CD4-positive, alpha-beta T cell (primary cell): Measurements from ENCODE around the gene WDR93. TPM values are rescaled to one million over a fixed set of nuclear protein-coding genes. Genes with fewer than 3 reads are reported as not detected.

Experiments used
- ATAC-seq: fragments of 200-7000 bp; cut with Tn5 transposase; one replicate; pipeline ENCODE4 v1.10.0; 2022; ENCODE audit warnings: mild to moderate bottlenecking; ENCODE audit not compliant: poor library complexity
- CTCF ChIA-PET: fragments of 350-600 bp; sonication (Branson Sonifier 250); formaldehyde crosslinking; loops from one replicate; lab custom pipeline; 2021; ENCODE audit warnings: antibody characterized with exemption, inconsistent platforms; lab: Charles Lee
- POLR2A ChIA-PET: fragments of 350-600 bp; sonication (Branson Sonifier 250); formaldehyde crosslinking; loops from one replicate; lab custom pipeline; 2021; ENCODE audit warnings: antibody characterized with exemption, inconsistent platforms; lab: Charles Lee
- DNase-seq, 14 experiments: peaks; one replicate each; pipeline ENCODE4 v3.0.0-alpha.2; 2013 to 2020; ENCODE audit warnings: mixed read lengths in 2 of 14
- H3K27ac ChIP-seq, 2 donors: one replicate each; pipeline versions ENCODE4 v1.5.1 to v1.7.0; 2013; ENCODE audit warnings: low read length in 2 of 2, low read depth in 1 of 2, mild to moderate bottlenecking in 1 of 2
- H3K27me3 ChIP-seq, 2 experiments: 1 replicate in 1 of 2; 2 replicates in 1 of 2; pipeline versions ENCODE4 v1.6.1 to v1.7.0; 2013; ENCODE audit warnings: low read length in 2 of 2, control low read depth in 1 of 2, mild to moderate bottlenecking in 1 of 2, moderate library complexity in 1 of 2; ENCODE audit not compliant: insufficient read depth in 2 of 2, control insufficient read depth in 1 of 2
- H3K36me3 ChIP-seq: one replicate; pipeline ENCODE4 v1.6.1; 2013; ENCODE audit warnings: low read length, control low read depth; ENCODE audit not compliant: insufficient read depth
- H3K4me1 ChIP-seq: one replicate; pipeline ENCODE4 v1.6.1; 2013; ENCODE audit warnings: low read length, control low read depth; ENCODE audit not compliant: insufficient read depth
- H3K4me3 ChIP-seq: one replicate; pipeline ENCODE4 v1.5.1; 2013; ENCODE audit warnings: mild to moderate bottlenecking, low read length, moderate library complexity
- H3K9me3 ChIP-seq, 2 experiments: 1 replicate in 1 of 2; 2 replicates in 1 of 2; pipeline versions ENCODE4 v1.6.1 to v1.7.0; 2013; ENCODE audit warnings: low read length in 2 of 2, mild to moderate bottlenecking in 2 of 2, control low read depth in 1 of 2, moderate library complexity in 1 of 2; ENCODE audit not compliant: control insufficient read depth in 1 of 2, insufficient read depth in 1 of 2
- H3K27ac Mint-ChIP-seq: one replicate; pipeline ENCODE4 v1.8.0; 2020; ENCODE audit warnings: mixed read lengths
- H3K27me3 Mint-ChIP-seq: one replicate; pipeline ENCODE4 v1.8.0; 2021; ENCODE audit warnings: mixed read lengths
- H3K36me3 Mint-ChIP-seq: one replicate; pipeline ENCODE4 v1.8.0; 2021; ENCODE audit warnings: low read depth, mixed read lengths
- H3K4me1 Mint-ChIP-seq: one replicate; pipeline ENCODE4 v1.8.0; 2021; ENCODE audit warnings: low read depth, mixed read lengths
- H3K4me3 Mint-ChIP-seq: one replicate; pipeline ENCODE4 v1.8.0; 2020; ENCODE audit warnings: mild to moderate bottlenecking, mixed read lengths
- H3K9me3 Mint-ChIP-seq: one replicate; pipeline ENCODE4 v1.8.0; 2020; ENCODE audit warnings: mixed read lengths
- intact Hi-C, 2 experiments: fragments of 100-400 bp; cut with DNase I in 1 of 2; cut with micrococcal nuclease in 1 of 2; formaldehyde crosslinking; loops; one replicate each; pipeline versions ENCODE4 v1.15.1 to v1.9.0; 2023 to 2025; cut with DNase I, micrococcal nuclease
- total RNA-seq, 174 experiments: library from RNA in 2 of 174; stranded (reverse) in 2 of 174; gene quantifications; one replicate each; pipeline ENCODE4 v1.2.3 and lab custom pipeline; 2021 to 2026
- TF ChIP-seq, protein P1 (sequence below): fragments of 200-600 bp; IDR thresholded peaks from one replicate; pipeline ENCODE4 v1.8.0; 2022; ENCODE audit warnings: antibody characterized with exemption, mild to moderate bottlenecking

Gene WDR93
- total RNA-seq, 2 experiments from 2014 or later, result not detected

DNA sequence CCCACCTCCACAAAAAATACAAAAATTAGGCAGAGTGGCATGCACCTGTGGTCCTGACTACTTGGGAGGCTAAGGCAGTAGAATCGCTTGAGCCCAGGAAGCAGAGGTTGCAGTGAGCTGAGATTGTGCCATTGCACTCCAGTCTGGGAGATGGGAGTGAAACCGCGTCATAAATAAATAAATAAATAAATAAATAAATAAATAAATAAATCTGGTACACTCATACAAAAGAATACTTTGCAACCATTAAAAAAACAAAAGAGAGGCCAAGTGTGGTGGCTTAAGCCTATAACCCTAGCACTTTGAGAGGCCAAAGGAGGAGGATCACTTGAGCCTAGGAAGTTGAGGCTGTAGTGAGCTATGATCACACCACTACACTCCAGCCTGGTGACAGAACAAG, 32.4 kb downstream of the WDR93 start:
- Histone ChIP-seq H3K9me3 (no peaks in the 10 kb centered on the region), H3K4me3 (no peak overlapping the region), H3K27ac (no peak overlapping the region), H3K27me3 (peaks cover 4 to 6% of the 10 kb centered on the region in 2 experiments), H3K36me3 (no peaks in the 10 kb centered on the region), H3K4me1 (no peaks in the 10 kb centered on the region)
- Mint-ChIP-seq H3K4me1 (no peaks in the 10 kb centered on the region), H3K9me3 (peaks cover 1% of the 10 kb centered on the region), H3K27ac (no peak overlapping the region), H3K36me3 (no peaks in the 10 kb centered on the region), H3K4me3 (no peak overlapping the region), H3K27me3 (peaks cover 15% of the 10 kb centered on the region)
- ATAC-seq (no peak), DNase-seq (no peak)
- ChIA-PET POLR2A (no interaction called here), CTCF (no interaction called here)
- TF ChIP-seq, protein P1, sequence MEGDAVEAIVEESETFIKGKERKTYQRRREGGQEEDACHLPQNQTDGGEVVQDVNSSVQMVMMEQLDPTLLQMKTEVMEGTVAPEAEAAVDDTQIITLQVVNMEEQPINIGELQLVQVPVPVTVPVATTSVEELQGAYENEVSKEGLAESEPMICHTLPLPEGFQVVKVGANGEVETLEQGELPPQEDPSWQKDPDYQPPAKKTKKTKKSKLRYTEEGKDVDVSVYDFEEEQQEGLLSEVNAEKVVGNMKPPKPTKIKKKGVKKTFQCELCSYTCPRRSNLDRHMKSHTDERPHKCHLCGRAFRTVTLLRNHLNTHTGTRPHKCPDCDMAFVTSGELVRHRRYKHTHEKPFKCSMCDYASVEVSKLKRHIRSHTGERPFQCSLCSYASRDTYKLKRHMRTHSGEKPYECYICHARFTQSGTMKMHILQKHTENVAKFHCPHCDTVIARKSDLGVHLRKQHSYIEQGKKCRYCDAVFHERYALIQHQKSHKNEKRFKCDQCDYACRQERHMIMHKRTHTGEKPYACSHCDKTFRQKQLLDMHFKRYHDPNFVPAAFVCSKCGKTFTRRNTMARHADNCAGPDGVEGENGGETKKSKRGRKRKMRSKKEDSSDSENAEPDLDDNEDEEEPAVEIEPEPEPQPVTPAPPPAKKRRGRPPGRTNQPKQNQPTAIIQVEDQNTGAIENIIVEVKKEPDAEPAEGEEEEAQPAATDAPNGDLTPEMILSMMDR, result no peak
- intact Hi-C loops, result no loop called here

DNA sequence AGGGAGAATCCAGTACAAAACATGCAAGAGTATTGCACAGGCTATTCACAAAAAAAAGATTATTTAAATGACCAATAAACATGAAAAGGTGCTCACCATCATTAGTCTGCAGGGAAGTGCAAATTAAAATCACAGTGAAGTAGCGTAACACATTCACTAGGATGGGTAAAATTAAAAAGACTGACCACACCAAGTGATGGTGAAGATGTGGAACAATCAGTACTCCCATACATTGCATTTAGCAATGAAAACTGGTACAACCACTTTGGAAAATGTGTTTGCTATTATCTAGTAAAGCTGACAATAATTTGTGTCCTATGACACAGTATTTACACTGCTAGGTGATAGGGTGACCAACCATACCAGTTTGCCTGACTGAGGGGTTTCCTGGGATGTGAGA, 34.0 kb downstream of the WDR93 start:
- H3K4me1 ChIP-seq, result no peaks in the 10 kb centered on the region
- TF ChIP-seq, protein P1, result no peak
- H3K27me3 Mint-ChIP-seq, result peaks cover 15% of the 10 kb centered on the region
- no peaks in the 10 kb centered on the region for H3K9me3 ChIP-seq
- intact Hi-C loops, result no loop called here
- CTCF ChIA-PET, result no interaction called here
- POLR2A ChIA-PET, result no interaction called here
- no peak overlapping the region for H3K27ac ChIP-seq
- peaks cover 1% of the 10 kb centered on the region for H3K9me3 Mint-ChIP-seq
- H3K4me3 Mint-ChIP-seq, result no peak overlapping the region
- no peaks in the 10 kb centered on the region for H3K36me3 ChIP-seq
- peaks cover 4 to 6% of the 10 kb centered on the region in 2 experiments for H3K27me3 ChIP-seq
- no peaks in the 10 kb centered on the region for H3K36me3 Mint-ChIP-seq
- DNase-seq (no peak), ATAC-seq (no peak)
- H3K4me3 ChIP-seq, result no peak overlapping the region
- no peak overlapping the region for H3K27ac Mint-ChIP-seq
- no peaks in the 10 kb centered on the region for H3K4me1 Mint-ChIP-seq

GRCh38 chr15:89725064-89725463, 34.5 kb downstream of the WDR93 start:
- Mint-ChIP-seq H3K36me3 (no peaks in the 10 kb centered on the region), H3K9me3 (peaks cover 1% of the 10 kb centered on the region), H3K4me3 (no peak overlapping the region), H3K27ac (no peak overlapping the region), H3K27me3 (peaks cover 15% of the 10 kb centered on the region), H3K4me1 (no peaks in the 10 kb centered on the region)
- DNase-seq (no peak), ATAC-seq (no peak)
- TF ChIP-seq, protein P1, result no peak
- no peak overlapping the region for H3K4me3 ChIP-seq
- H3K27ac ChIP-seq, result no peak overlapping the region
- H3K27me3 ChIP-seq, result peaks cover 4 to 6% of the 10 kb centered on the region in 2 experiments
- ChIA-PET CTCF (no interaction called here), POLR2A (no interaction called here)
- H3K9me3 ChIP-seq, result no peaks in the 10 kb centered on the region
- intact Hi-C loops, result no loop called here
- no peaks in the 10 kb centered on the region for H3K36me3 ChIP-seq
- H3K4me1 ChIP-seq, result no peaks in the 10 kb centered on the region
